GM19438 (cell line): Measurements from ENCODE around the gene ZFR2.
"Not testable (repeated sequence)": the region's sequence is repeated elsewhere in the genome, so short reads cannot be mapped to it uniquely, and the experiment has no call there.

Experiments used
- ATAC-seq: cut with Tn5 transposase; IDR thresholded peaks from one replicate; pipeline ENCODE4 v1.9.1; 2021; ENCODE audit warnings: low read depth; ENCODE audit not compliant: unreplicated experiment

ZFR2 gene

GRCh38 chr19:3760871-3761361 is 107.9 kb downstream of the ZFR2 start:
- no peak for ATAC-seq

DNA sequence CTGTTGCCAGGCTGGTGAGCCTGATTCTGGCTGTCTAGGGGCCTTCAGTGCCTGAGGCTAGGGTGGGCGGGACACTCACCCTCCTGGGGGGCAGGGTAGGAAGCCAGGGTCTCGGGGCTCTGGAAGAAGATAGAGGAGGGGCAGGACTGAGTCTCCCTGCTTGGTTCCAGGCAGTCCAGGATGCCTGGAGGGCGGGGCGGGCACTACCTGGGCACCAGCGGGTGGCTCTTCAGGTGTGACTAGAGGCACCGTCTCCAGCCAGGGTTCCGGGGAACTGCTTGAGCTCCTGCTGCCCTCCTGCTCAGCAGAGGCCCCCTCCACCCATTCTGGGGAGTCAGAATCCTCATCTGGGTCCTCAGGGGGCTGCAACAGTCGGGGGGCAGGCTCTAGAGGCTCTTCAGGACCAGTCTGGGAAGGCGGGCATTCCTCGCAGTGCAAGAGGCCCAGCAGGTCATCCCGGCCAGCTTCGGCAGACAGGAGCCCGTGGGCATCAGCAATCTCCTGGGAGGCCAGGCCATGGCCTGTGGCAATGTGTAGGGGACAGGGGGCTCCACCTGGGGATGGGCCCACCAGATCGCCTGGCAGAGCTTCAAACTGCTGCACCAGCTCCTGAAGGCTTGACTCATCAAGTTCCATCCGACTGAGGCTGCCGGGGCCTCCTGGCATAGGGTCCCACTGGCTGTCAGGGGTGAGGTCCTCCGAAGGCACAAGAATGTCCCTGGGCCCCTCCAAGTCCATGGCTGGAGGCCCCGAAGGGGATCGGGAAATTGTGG is 109.2 kb downstream of the ZFR2 start:
- ATAC-seq: no peak

- ATAC-seq: not testable (repeated sequence)
These were observed 110.5 kb downstream of the ZFR2 start for GRCh38 chr19:3758297-3758696.

DNA sequence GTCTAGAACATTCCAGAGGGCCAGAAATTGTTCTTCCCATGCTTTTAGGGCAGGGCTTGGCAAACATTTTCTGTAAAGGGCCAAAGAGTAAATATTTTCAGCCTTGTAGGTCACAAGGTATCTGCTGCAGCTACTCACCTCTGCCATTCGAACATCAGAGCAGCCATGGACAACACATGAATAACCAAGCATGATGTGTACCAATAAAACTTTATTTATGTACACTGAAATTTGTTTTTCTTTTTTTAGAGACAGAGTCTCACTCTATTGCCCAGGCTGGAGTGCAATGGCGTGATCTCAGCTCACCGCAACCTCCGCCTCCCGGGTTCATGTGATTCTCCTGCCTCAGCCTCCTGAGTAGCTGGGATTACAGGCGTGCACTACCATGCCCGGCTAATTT is 111.1 kb downstream of the ZFR2 start:
- not testable (repeated sequence) for ATAC-seq
